SK-N-MC (cell line): ENCODE results near the gene CHD9.

ENCODE experiments used
- EZH2 ChIP-seq: fragments of 200-600 bp; sonication (generic); IDR thresholded peaks from one replicate; pipeline ENCODE4 v1.6.1; 2017; ENCODE audit warnings: antibody characterized with exemption
- FOXP2 ChIP-seq: optimal IDR thresholded peaks from 2 replicates; pipeline ENCODE3; 2011; ENCODE audit warnings: mild to moderate bottlenecking, moderate library complexity; ENCODE audit not compliant: insufficient read depth; ENCODE audit errors: extremely low read length, control extremely low read depth
- POLR2AphosphoS5 ChIP-seq: IDR thresholded peaks from 2 replicates; pipeline ENCODE4 v1.6.1; 2012; ENCODE audit warnings: mild to moderate bottlenecking, low read depth, low read length, borderline replicate concordance

DNA sequence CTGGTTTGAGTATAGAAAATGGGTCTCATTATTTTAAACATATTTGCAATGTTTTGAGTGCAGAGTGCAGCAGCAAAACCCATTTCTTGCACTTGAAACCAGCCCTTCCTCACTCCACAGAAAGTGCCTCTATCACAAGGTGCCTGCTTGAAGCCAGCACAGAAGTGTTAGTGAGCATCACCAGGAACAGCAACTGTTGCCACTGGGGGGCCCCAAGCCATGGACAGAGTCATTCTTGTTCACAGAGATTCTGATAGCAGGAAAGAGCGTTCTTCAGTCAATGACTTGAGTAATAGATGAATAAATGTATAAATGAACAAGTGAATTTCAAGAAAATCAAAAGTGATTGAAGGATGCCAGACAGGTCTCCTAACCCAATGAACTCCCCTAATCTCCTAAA lies 47.7 kb upstream of the CHD9 start:
- TF ChIP-seq EZH2 (no peak), POLR2AphosphoS5 (no peak), FOXP2 (no peak)
